Measurements from ENCODE around the gene MYO10. TPM values are rescaled to one million over a fixed set of nuclear protein-coding genes. Genes with fewer than 3 reads are reported as not detected.

Gene MYO10
- total RNA-seq, 1 experiment from 2014 or later, result 202 TPM

- Histone ChIP-seq H3K27me3 (replicated peaks; ENCODE audit: insufficient read depth, low read depth, low read length, poor library complexity) (no peaks in the 10 kb centered on the region), H3K9me3 (ENCODE audit: low read depth, low read length, poor library complexity, severe bottlenecking) (no peaks in the 10 kb centered on the region), H3K4me1 (ENCODE audit: insufficient read depth, low read length, poor library complexity, severe bottlenecking) (peaks cover 13% of the 10 kb centered on the region), H3K4me3 (ENCODE audit: low read depth, low read length, poor library complexity, severe bottlenecking) (no peak overlapping the region), H3K27ac (ENCODE audit: low read depth, low read length, poor library complexity, severe bottlenecking) (no peak overlapping the region), H3K36me3 (ENCODE audit: insufficient read depth, low read length, poor library complexity, severe bottlenecking) (peaks cover 91% of the 10 kb centered on the region)
- BruUV-seq (replicated peaks), result no TSS peak
- CTCF ChIA-PET, result no interaction called here
- DNase-seq (ENCODE audit: low spot score), result no peak
- intact Hi-C loops (cut with micrococcal nuclease; ENCODE audit: unreplicated experiment), result loop anchor here (5.0 kb wide), 1 partner anchor 519 kb away; no protein-coding TSS in a partner anchor
- POLR2A ChIA-PET (ENCODE audit: low non-redundant PET), result interaction anchor here (0.6 kb wide), 1 partner anchor 89 kb away, joined by 3 read pairs; no protein-coding TSS in a partner anchor
- TF ChIP-seq EZH2 (IDR thresholded peaks at IDR 0.05; ENCODE audit: borderline replicate concordance, low read depth, low read length, poor library complexity, severe bottlenecking) (no peak), CTCF (conservative IDR thresholded peaks at IDR 0.05; ENCODE audit: low read depth, low read length) (no peak)
These were observed 262.6 kb downstream of the MYO10 start for GRCh38 chr5:16673241-16674201.

- no peak for TF ChIP-seq CTCF (conservative IDR thresholded peaks at IDR 0.05; ENCODE audit: low read depth, low read length)
- TF ChIP-seq EZH2 (IDR thresholded peaks at IDR 0.05; ENCODE audit: borderline replicate concordance, low read depth, low read length, poor library complexity, severe bottlenecking), result no peak
- DNase-seq (ENCODE audit: low spot score), result no peak
- no peaks in the 10 kb centered on the region for H3K27me3 ChIP-seq (replicated peaks; ENCODE audit: insufficient read depth, low read depth, low read length, poor library complexity)
- CTCF ChIA-PET, result no interaction called here
- H3K9me3 ChIP-seq (ENCODE audit: low read depth, low read length, poor library complexity, severe bottlenecking), result no peaks in the 10 kb centered on the region
- intact Hi-C loops (cut with micrococcal nuclease; ENCODE audit: unreplicated experiment), result loop anchor here (5.0 kb wide), 1 partner anchor 521 kb away; no protein-coding TSS in a partner anchor
- H3K27ac ChIP-seq (ENCODE audit: low read depth, low read length, poor library complexity, severe bottlenecking), result no peak overlapping the region
- H3K36me3 ChIP-seq (ENCODE audit: insufficient read depth, low read length, poor library complexity, severe bottlenecking), result peaks cover 97% of the 10 kb centered on the region
- POLR2A ChIA-PET (ENCODE audit: low non-redundant PET), result no interaction called here
- no peak overlapping the region for H3K4me3 ChIP-seq (ENCODE audit: low read depth, low read length, poor library complexity, severe bottlenecking)
- peaks cover 13% of the 10 kb centered on the region for H3K4me1 ChIP-seq (ENCODE audit: insufficient read depth, low read length, poor library complexity, severe bottlenecking)
- no TSS peak for BruUV-seq (replicated peaks)
These were observed 264.9 kb downstream of the MYO10 start for GRCh38 chr5:16671208-16671607.

- intact Hi-C loops (cut with micrococcal nuclease; ENCODE audit: unreplicated experiment), result loop anchor here (5.0 kb wide), 1 partner anchor 523 kb away; no protein-coding TSS in a partner anchor
- BruUV-seq (replicated peaks), result no TSS peak
- peaks cover 13% of the 10 kb centered on the region for H3K4me1 ChIP-seq (ENCODE audit: insufficient read depth, low read length, poor library complexity, severe bottlenecking)
- no peaks in the 10 kb centered on the region for H3K9me3 ChIP-seq (ENCODE audit: low read depth, low read length, poor library complexity, severe bottlenecking)
- ChIA-PET CTCF (no interaction called here), POLR2A (ENCODE audit: low non-redundant PET) (no interaction called here)
- no peak overlapping the region for H3K27ac ChIP-seq (ENCODE audit: low read depth, low read length, poor library complexity, severe bottlenecking)
- no peaks in the 10 kb centered on the region for H3K27me3 ChIP-seq (replicated peaks; ENCODE audit: insufficient read depth, low read depth, low read length, poor library complexity)
- DNase-seq (ENCODE audit: low spot score), result no peak
- TF ChIP-seq CTCF (conservative IDR thresholded peaks at IDR 0.05; ENCODE audit: low read depth, low read length), result no peak
- TF ChIP-seq EZH2 (IDR thresholded peaks at IDR 0.05; ENCODE audit: borderline replicate concordance, low read depth, low read length, poor library complexity, severe bottlenecking), result no peak
- no peak overlapping the region for H3K4me3 ChIP-seq (ENCODE audit: low read depth, low read length, poor library complexity, severe bottlenecking)
- H3K36me3 ChIP-seq (ENCODE audit: insufficient read depth, low read length, poor library complexity, severe bottlenecking), result peaks cover 96% of the 10 kb centered on the region
These were observed 266.3 kb downstream of the MYO10 start for GRCh38 chr5:16669776-16670175.

Data from A673 (cell line).